ENCODE data around the gene SETD5. TPM values are rescaled to one million over a fixed set of nuclear protein-coding genes. Genes with fewer than 3 reads are reported as not detected.

The SETD5 gene, protein sequence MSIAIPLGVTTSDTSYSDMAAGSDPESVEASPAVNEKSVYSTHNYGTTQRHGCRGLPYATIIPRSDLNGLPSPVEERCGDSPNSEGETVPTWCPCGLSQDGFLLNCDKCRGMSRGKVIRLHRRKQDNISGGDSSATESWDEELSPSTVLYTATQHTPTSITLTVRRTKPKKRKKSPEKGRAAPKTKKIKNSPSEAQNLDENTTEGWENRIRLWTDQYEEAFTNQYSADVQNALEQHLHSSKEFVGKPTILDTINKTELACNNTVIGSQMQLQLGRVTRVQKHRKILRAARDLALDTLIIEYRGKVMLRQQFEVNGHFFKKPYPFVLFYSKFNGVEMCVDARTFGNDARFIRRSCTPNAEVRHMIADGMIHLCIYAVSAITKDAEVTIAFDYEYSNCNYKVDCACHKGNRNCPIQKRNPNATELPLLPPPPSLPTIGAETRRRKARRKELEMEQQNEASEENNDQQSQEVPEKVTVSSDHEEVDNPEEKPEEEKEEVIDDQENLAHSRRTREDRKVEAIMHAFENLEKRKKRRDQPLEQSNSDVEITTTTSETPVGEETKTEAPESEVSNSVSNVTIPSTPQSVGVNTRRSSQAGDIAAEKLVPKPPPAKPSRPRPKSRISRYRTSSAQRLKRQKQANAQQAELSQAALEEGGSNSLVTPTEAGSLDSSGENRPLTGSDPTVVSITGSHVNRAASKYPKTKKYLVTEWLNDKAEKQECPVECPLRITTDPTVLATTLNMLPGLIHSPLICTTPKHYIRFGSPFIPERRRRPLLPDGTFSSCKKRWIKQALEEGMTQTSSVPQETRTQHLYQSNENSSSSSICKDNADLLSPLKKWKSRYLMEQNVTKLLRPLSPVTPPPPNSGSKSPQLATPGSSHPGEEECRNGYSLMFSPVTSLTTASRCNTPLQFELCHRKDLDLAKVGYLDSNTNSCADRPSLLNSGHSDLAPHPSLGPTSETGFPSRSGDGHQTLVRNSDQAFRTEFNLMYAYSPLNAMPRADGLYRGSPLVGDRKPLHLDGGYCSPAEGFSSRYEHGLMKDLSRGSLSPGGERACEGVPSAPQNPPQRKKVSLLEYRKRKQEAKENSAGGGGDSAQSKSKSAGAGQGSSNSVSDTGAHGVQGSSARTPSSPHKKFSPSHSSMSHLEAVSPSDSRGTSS (N-terminal part only)
- total RNA-seq, result 100 to 1,000 TPM in 1 of 2 donors, 10 to 100 TPM in 1; 58.4 to 118 TPM

DNA sequence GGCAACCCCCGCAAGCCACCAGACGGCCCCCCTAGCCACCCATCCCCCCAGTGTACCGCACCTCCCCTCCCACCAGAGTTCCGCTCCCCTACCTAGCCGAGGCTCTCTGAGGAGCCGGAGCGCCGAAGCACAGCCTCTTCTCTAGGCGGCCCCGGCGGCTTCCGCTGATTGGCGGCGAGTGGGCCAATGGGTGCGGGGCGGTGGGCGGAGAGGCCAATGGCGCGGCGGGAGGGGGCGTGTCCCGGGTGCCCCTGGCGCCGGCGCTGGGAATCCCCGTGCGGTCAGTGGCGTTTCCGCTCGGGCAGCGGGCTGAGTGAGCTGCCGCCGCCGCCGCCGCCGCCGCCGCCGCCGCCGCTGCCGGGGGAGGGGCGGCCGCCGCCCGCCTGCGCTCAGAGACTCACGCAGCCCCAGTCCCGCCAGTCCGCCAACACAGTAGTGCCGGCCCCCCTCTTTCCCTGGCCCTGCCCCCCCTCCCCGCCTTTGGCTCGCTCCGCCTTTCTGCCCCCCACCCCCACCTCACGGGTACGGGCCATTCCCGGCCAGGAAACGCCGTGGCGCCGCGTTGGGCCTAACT is at the start of gene SETD5:
Gene SETD5, plus strand, starts transcription at position 284 of the 574 bp plus-strand sequence. CDS start 31,324 bp downstream, outside the sequence.
- TF ChIP-seq POLR2A (IDR thresholded peaks at IDR 0.05) (peak; percentile 80), POLR2AphosphoS5 (IDR thresholded peaks at IDR 0.05) (peak; percentile 68)
- TF ChIP-seq, protein P1, sequence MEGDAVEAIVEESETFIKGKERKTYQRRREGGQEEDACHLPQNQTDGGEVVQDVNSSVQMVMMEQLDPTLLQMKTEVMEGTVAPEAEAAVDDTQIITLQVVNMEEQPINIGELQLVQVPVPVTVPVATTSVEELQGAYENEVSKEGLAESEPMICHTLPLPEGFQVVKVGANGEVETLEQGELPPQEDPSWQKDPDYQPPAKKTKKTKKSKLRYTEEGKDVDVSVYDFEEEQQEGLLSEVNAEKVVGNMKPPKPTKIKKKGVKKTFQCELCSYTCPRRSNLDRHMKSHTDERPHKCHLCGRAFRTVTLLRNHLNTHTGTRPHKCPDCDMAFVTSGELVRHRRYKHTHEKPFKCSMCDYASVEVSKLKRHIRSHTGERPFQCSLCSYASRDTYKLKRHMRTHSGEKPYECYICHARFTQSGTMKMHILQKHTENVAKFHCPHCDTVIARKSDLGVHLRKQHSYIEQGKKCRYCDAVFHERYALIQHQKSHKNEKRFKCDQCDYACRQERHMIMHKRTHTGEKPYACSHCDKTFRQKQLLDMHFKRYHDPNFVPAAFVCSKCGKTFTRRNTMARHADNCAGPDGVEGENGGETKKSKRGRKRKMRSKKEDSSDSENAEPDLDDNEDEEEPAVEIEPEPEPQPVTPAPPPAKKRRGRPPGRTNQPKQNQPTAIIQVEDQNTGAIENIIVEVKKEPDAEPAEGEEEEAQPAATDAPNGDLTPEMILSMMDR (IDR thresholded peaks at IDR 0.05), result peak in 1 of 4 experiments; percentile 34
- Histone ChIP-seq H3K4me1 (replicated peaks) (peaks cover 16% of the 10 kb centered on the region), H3K9me3 (no peaks in the 10 kb centered on the region), H3K27ac (peak within 1 kb of the TSS; percentile 99), H3K36me3 (no peaks in the 10 kb centered on the region), H3K4me3 (peak within 1 kb of the TSS; percentile 90 to 95), H3K27me3 (replicated peaks; ENCODE audit: insufficient read depth) (no peaks in the 10 kb centered on the region)
- intact Hi-C loops (cut with DNase I), result no loop called here
- WGBS, result 1% methylated on average over 23 of the region's 63 CpGs
- DNase-seq (ENCODE audit: low spot score), result peak; percentile 98

DNA sequence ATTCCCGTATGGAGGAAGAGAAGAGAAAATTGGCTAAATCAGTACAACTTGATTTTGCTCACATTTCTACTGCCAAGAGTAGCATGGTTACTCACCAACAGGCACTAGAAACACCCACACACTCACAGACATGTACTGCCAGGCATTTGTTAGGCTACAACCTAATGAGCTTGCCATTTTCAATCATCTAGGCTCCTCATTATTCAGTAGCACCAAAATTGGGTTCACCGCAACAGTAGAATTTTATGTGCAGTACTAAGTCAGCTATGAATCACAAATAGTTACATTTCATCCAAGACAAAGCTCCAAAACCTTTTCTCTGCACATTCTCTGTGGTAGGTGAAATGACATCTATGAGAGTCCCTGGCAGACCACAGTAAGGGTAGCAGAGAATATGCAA is 49.5 kb upstream of the SETD5 start:
- Histone ChIP-seq H3K27me3 (replicated peaks; ENCODE audit: insufficient read depth) (no peaks in the 10 kb centered on the region), H3K9me3 (no peaks in the 10 kb centered on the region), H3K36me3 (no peaks in the 10 kb centered on the region), H3K27ac (no peak overlapping the region), H3K4me3 (no peak overlapping the region), H3K4me1 (replicated peaks) (peaks cover 12% of the 10 kb centered on the region)
- DNase-seq (ENCODE audit: low spot score), result no peak
- WGBS, result 75% methylated on average over 2 of the region's 2 CpGs
- TF ChIP-seq POLR2AphosphoS5 (IDR thresholded peaks at IDR 0.05), result no peak
- TF ChIP-seq, protein P1 (IDR thresholded peaks at IDR 0.05), result no peak
- intact Hi-C loops (cut with DNase I), result no loop called here

DNA sequence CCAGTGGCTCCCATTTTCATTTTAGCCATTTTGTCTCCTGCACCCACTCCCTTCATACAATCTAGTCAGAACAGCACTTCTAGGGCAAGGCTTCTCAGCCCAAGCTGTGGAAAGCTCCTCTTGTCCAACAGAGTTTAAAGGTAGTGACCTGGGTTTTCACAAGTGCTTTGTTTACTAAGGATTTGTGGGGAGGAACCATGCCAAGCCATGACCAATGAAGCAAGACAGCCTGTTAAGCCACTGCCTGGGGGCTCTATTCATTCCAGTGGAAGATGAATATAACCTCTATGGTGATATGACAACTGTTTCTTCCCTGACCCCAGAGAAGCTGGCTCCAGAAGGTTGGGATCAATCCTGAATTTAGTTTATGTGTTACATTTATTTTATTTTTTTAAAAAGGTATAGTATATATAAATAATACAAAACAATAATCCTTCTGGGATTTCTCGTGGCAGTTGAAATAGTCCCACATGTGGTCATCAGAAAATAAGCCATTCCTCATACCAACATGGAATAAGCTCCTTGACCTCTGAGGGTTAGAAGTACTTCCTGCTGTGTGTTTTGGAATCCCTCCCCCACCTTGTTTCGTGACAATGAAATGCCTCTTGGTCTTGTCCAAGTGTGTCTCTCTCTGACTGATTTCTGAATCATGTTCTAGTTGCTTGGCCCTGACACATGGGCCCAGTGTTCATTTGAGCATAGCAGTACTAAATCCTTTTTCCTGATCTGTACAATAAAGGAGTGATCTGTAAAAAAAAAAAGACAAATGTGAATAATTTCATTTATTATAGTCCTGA is 47.9 kb upstream of the SETD5 start:
- WGBS, result 65% methylated on average over 2 of the region's 2 CpGs
- Histone ChIP-seq H3K36me3 (no peaks in the 10 kb centered on the region), H3K9me3 (no peaks in the 10 kb centered on the region), H3K4me3 (no peak overlapping the region), H3K27me3 (replicated peaks; ENCODE audit: insufficient read depth) (no peaks in the 10 kb centered on the region), H3K27ac (no peak overlapping the region), H3K4me1 (replicated peaks) (peaks cover 23% of the 10 kb centered on the region)
- TF ChIP-seq POLR2A (IDR thresholded peaks at IDR 0.05) (no peak), POLR2AphosphoS5 (IDR thresholded peaks at IDR 0.05) (no peak)
- TF ChIP-seq, protein P1 (IDR thresholded peaks at IDR 0.05), result no peak
- intact Hi-C loops (cut with DNase I), result loop anchor here (5.0 to 10.0 kb wide), 2 partner anchors 73 to 305 kb away; no protein-coding TSS in a partner anchor
- DNase-seq (ENCODE audit: low spot score), result no peak

DNA sequence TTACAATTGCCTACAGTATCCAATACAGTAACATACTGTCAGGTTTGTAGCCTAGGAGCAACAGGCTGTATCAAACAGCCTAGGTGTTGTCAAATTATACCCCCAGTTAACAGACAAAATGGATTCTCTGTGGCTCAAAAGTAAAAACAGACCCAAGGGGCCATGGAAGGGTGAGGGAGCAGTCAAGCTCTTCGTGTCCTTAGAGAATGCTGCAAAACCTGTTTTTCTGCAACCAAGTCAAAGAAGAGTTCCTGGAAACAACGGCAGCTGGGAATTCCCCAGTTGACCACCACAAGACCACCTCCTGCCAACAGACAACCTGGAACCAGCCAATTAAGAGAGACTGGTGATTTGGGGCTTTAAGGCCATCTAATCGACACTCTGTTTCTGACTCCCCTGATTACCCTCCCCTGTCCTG is 45.7 kb upstream of the SETD5 start:
- TF ChIP-seq POLR2A (IDR thresholded peaks at IDR 0.05) (no peak), POLR2AphosphoS5 (IDR thresholded peaks at IDR 0.05) (peak; percentile 59)
- Histone ChIP-seq H3K9me3 (no peaks in the 10 kb centered on the region), H3K4me1 (replicated peaks) (peaks cover 23% of the 10 kb centered on the region), H3K36me3 (no peaks in the 10 kb centered on the region), H3K27ac (peak overlapping the region; percentile 58 to 74), H3K27me3 (replicated peaks; ENCODE audit: insufficient read depth) (no peaks in the 10 kb centered on the region), H3K4me3 (no peak overlapping the region)
- intact Hi-C loops (cut with DNase I), result loop anchor here (5.0 to 10.0 kb wide), 2 partner anchors 71 to 303 kb away; no protein-coding TSS in a partner anchor
- peak; percentile 28 for DNase-seq (ENCODE audit: low spot score)
- 18% methylated on average over 3 of the region's 3 CpGs for WGBS
